AG04450 (cell line): ENCODE results near the gene BLVRB. TPM values are rescaled to one million over a fixed set of nuclear protein-coding genes. Genes with fewer than 3 reads are reported as not detected.
"Not testable (repeated sequence)": the region's sequence is repeated elsewhere in the genome, so short reads cannot be mapped to it uniquely, and the experiment has no call there.

Source experiments
- CTCF ChIA-PET: fragments of 300-600, 350-600 bp; formaldehyde crosslinking; extraction: SDS; loops from one replicate; lab custom pipeline; 2022; ENCODE audit warnings: antibody characterized with exemption, inconsistent platforms; lab: Charles Lee
- POLR2A ChIA-PET: fragments of 350-600 bp; formaldehyde crosslinking; extraction: SDS; loops from one replicate; lab custom pipeline; 2021; ENCODE audit warnings: antibody characterized with exemption, inconsistent platforms; lab: Yijun Ruan, JAX
- DNase-seq: peaks from one replicate; pipeline ENCODE4 v3.0.0-alpha.2; 2011; ENCODE audit warnings: low read depth, low spot score
- H3K27ac ChIP-seq: one replicate; pipeline ENCODE4 v1.5.1; 2012; ENCODE audit warnings: low read depth, low read length, control low read depth
- H3K27me3 ChIP-seq: one replicate; pipeline ENCODE4 v1.6.0; 2012; ENCODE audit warnings: low read length; ENCODE audit not compliant: control insufficient read depth, insufficient read depth
- H3K4me3 ChIP-seq: 2 replicates; pipeline ENCODE4 v1.5.1; 2011; ENCODE audit warnings: mild to moderate bottlenecking, low read depth, low read length, control low read depth
- H3K9me3 ChIP-seq: 2 replicates; pipeline ENCODE4 v1.5.1; 2012; ENCODE audit warnings: low read length; ENCODE audit not compliant: control insufficient read depth, insufficient read depth
- polyA plus RNA-seq: library from polyadenylated mRNA; depleted of rRNA; stranded (reverse); fragments of >200 nt; gene quantifications from 2 replicates; pipeline ENCODE4 v1.2.3, GENCODE V29; 2011
- TF ChIP-seq, protein P1 (sequence below): IDR thresholded peaks from 2 replicates; pipeline ENCODE4 v1.5.1; 2011; ENCODE audit warnings: low read depth, low read length, control low read depth, inconsistent platforms

Gene BLVRB
- polyA plus RNA-seq, 1 experiment, result 40.4 TPM

DNA sequence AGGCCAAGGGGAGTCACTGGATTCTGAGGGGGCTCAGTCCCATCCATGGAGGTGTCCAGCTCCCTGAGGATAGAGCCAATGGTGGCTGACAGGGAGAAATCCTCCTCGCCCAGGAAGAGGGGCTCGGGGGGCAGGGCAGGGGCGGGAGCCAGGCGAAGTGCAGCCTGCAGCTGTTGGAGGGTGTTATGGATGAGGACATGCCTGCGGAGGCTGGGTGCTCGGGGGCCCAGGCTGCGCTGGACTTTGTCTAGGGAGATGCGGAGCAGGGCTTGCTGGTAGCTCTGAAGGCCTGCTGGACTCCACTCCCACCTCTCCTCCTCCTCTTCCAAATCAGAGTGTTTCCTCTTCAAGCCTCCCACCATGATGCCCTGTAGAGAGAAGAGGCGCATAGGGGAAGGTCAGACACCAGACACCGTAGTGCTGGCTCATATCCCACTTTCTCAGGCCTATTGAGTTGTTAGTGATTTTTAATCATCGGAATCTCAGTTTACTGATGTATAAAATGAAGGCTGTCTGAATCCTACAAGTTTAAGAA is 23.8 kb downstream of the BLVRB start:
- peak overlapping the region; percentile 100 for H3K4me3 ChIP-seq
- no peak overlapping the region for H3K27ac ChIP-seq
- ChIA-PET POLR2A (interaction anchor here (3.4 kb wide), 1 partner anchor 16 kb away, joined by 43 read pairs; the partner anchor contains the start of gene SERTAD1), CTCF (no interaction called here)
- no peaks in the 10 kb centered on the region for H3K9me3 ChIP-seq
- H3K27me3 ChIP-seq, result no peaks in the 10 kb centered on the region
- TF ChIP-seq, protein P1, sequence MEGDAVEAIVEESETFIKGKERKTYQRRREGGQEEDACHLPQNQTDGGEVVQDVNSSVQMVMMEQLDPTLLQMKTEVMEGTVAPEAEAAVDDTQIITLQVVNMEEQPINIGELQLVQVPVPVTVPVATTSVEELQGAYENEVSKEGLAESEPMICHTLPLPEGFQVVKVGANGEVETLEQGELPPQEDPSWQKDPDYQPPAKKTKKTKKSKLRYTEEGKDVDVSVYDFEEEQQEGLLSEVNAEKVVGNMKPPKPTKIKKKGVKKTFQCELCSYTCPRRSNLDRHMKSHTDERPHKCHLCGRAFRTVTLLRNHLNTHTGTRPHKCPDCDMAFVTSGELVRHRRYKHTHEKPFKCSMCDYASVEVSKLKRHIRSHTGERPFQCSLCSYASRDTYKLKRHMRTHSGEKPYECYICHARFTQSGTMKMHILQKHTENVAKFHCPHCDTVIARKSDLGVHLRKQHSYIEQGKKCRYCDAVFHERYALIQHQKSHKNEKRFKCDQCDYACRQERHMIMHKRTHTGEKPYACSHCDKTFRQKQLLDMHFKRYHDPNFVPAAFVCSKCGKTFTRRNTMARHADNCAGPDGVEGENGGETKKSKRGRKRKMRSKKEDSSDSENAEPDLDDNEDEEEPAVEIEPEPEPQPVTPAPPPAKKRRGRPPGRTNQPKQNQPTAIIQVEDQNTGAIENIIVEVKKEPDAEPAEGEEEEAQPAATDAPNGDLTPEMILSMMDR, result no peak
- DNase-seq, result no peak

DNA sequence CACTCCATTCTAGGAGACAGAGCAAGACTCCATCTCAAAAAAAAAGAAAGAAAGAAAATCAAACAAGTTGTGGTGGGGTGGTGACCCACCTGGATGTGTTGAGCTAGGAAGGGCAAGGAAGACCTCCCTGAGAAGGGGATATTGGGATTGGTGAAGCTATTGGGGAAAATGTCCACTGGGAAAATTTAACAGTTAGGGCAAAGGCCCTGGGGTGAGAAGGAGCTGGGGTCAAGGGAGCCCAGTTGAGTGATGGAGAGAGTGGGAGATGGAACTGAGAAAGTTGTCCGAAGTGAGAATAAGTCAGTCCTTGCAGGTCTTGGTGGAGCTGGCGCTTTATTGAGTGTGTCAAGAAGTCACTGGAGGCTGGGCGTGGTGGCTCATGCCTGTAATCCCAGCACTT is 27.3 kb downstream of the BLVRB start:
- Histone ChIP-seq H3K9me3 (no peaks in the 10 kb centered on the region), H3K27ac (no peak overlapping the region), H3K27me3 (no peaks in the 10 kb centered on the region), H3K4me3 (no peak overlapping the region)
- no peak for DNase-seq
- ChIA-PET POLR2A (interaction anchor here (0.8 kb wide), 1 partner anchor 12 kb away, joined by 3 read pairs; the partner anchor contains the start of gene SERTAD1), CTCF (interaction anchor here (1.6 kb wide), 1 partner anchor 18 kb away, joined by 6 read pairs; no protein-coding TSS in a partner anchor)
- TF ChIP-seq, protein P1, result no peak

DNA sequence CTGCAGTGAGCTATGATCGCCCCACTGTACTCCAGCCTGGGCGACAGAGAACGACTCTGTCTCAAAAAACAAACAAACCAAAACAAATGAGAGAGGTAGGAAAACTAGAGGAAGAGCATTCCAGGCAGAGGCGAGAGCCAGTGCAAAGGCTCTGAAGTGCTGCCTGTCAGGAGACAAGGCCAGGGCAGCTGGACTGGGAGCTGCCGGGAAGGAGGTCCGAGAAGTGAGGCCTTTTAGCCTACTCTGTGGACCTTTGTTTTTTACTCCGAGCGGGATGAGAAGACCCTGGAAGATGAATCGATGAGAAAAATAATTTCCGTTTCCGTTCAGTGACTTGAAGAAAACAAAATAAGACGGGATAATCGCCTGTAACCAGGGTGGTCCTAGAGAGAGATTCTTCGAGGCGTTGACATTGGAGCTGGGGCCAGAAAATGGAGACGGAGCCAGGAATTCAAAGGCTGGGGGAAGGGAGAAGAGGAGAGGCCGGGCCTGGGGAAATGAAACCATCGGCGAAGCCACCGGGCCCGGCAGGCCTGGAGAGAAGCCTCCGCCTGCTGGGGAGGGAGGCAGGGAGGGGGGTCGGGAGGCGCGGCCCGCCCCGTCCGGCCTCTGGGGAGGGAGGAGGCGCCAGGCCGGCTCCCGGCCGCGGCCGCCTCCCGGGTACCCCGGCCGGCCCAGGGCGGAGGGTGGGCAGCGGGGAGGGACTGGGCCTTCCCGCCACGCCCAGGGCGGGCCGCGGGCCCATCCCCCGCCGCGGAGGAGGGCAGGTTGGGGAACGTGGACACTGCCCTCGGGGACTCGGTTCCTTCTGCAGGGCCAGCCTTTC is 31.9 kb downstream of the BLVRB start:
- peak; percentile 66 for DNase-seq
- TF ChIP-seq, protein P1, result no peak
- Histone ChIP-seq H3K9me3 (no peaks in the 10 kb centered on the region), H3K27ac (peak overlapping the region; percentile 94), H3K4me3 (peak overlapping the region; percentile 57), H3K27me3 (no peaks in the 10 kb centered on the region)
- ChIA-PET POLR2A (interaction anchor here (0.7 to 2.2 kb wide), 8 partner anchors 8 to 68 kb away, joined by 3 to 21 read pairs (median 4); partner anchors contain the start of genes BLVRB and SERTAD1), CTCF (interaction anchor here (0.6 to 1.5 kb wide), 4 partner anchors 9 to 79 kb away, joined by 3 to 4 read pairs (median 4); no protein-coding TSS in a partner anchor)

DNA sequence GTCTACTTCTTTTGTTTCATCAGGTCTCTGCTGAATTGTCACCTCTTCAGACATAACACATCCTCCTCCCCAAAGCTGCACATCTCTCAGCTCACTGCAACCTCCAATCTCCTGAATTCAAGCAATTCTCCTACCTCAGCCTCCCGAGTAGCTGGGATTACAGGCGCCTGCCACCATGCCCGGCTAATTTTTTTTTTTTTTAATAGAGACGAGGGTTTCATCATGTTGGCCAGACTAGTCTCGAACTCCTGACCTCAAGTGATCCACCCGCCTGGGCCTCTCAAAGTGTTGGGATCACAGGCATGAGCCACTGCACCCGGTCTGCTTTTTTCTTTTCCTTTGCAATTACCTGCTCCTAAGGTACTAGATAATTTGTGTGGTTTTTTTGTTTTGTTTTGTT is 32.8 kb downstream of the BLVRB start:
- peak overlapping the region; percentile 94 for H3K27ac ChIP-seq
- H3K4me3 ChIP-seq, result not testable (repeated sequence)

DNA sequence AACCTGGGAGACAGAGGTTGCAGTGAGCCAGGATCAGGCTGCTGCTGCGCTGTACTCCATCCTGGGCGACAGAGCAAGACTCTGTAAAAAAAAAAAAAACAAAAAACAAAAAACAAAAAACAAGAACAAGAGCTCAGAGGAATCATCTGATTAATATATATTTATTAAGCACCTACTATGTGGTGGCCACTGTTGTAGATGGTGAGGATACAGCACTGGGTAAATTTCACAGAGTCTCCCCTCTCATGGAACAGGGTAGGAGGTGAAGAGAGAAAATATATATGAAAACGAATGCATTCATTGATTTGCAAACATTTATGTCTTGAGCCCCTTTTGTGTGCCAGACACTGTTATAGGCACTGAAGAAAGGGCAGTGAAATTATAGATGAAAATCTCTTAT is 33.8 kb downstream of the BLVRB start:
- TF ChIP-seq, protein P1, result no peak
- no peaks in the 10 kb centered on the region for H3K9me3 ChIP-seq
- no peaks in the 10 kb centered on the region for H3K27me3 ChIP-seq
- DNase-seq, result no peak
- ChIA-PET POLR2A (no interaction called here), CTCF (interaction anchor here (1.9 kb wide), 1 partner anchor 11 kb away, joined by 7 read pairs; no protein-coding TSS in a partner anchor)
- H3K4me3 ChIP-seq, result no peak overlapping the region
- H3K27ac ChIP-seq, result no peak overlapping the region

More for the DNA sequence above, 32.8 kb downstream of the BLVRB start:
- POLR2A ChIA-PET, result interaction anchor here (1.5 to 2.2 kb wide), 3 partner anchors 10 to 67 kb away, joined by 4 to 21 read pairs (median 9); no protein-coding TSS in a partner anchor
- not testable (repeated sequence) for DNase-seq, H3K9me3 ChIP-seq, H3K27me3 ChIP-seq
- CTCF ChIA-PET, result interaction anchor here (0.6 to 1.5 kb wide), 3 partner anchors 10 to 79 kb away, joined by 3 to 4 read pairs (median 3); no protein-coding TSS in a partner anchor

DNA sequence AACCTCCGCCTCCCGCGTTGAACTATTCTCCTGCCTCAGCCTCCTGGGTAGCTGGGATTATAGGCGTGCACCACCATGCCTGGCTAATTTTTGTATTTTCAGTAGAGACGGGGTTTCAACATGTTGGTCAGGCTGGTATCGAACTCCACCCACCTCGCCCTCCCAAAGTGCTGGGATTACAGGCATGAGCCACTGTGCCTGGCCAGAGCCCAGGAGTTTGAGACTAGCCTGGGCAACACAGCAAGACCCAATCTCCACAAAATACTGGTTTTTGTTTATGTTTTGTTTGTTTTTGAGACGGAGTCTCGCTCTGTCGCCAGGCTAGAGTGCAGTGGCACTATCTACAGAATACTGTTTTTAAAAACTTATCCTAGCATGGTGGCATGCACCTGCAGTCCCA is 35.3 kb downstream of the BLVRB start:
- POLR2A ChIA-PET, H3K27ac ChIP-seq, DNase-seq, H3K27me3 ChIP-seq, H3K9me3 ChIP-seq, H3K4me3 ChIP-seq: not testable (repeated sequence)
- CTCF ChIA-PET, result interaction anchor here (1.9 kb wide), 1 partner anchor 10 kb away, joined by 7 read pairs; no protein-coding TSS in a partner anchor

DNA sequence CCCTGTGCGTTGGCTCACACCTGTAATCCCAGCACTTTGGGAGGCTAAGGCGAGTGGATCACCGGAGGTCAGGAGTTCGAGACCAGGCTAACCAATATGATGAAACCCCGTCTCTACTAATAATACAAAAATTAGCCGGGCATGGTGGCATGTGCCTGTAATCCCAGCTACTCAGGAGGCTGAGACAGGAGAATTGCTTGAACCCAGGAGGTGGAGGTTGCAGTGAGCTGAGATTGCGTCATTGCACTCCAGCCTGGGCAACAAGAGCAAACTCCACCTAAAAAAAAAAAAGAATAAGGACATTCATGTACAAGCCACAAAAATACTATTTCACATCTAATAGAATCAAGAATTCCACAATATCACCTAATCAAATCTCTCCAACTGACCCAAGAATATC is 37.3 kb downstream of the BLVRB start:
- POLR2A ChIA-PET, result interaction anchor here (0.6 to 0.7 kb wide), 2 partner anchors 15 to 190 kb away, joined by 3 to 6 read pairs; no protein-coding TSS in a partner anchor
- H3K9me3 ChIP-seq, DNase-seq, H3K4me3 ChIP-seq, H3K27me3 ChIP-seq, CTCF ChIA-PET, H3K27ac ChIP-seq: not testable (repeated sequence)
